WTC11 (cell line): ENCODE results near the gene PCBD2.

Experiments used
- CBFB ChIP-seq: sonication (generic); formaldehyde crosslinking; IDR thresholded peaks from 2 replicates; pipeline ENCODE4 v1.8.1; 2022; ENCODE audit warnings: mild to moderate bottlenecking, low read depth, missing genetic modification reagents
- CREB1 ChIP-seq: sonication (generic); formaldehyde crosslinking; IDR thresholded peaks from 2 replicates; pipeline ENCODE4 v1.8.0; 2023; ENCODE audit warnings: mild to moderate bottlenecking, missing genetic modification reagents
- CTCF ChIP-seq: fragments of 200-600 bp; IDR thresholded peaks from 2 replicates; pipeline ENCODE4 v1.8.0; 2022; ENCODE audit warnings: antibody characterized with exemption
- GRHL2 ChIP-seq: fragments of 250-450 bp; sonication (Bioruptor Pico); IDR thresholded peaks from 2 replicates; pipeline ENCODE4 v1.8.0; 2022; ENCODE audit warnings: mild to moderate bottlenecking, moderate library complexity; ENCODE audit not compliant: insufficient replicate concordance, severe bottlenecking
- MAX ChIP-seq: sonication (generic); formaldehyde crosslinking; IDR thresholded peaks from 2 replicates; pipeline ENCODE4 v1.8.0; 2022; ENCODE audit warnings: mild to moderate bottlenecking, missing genetic modification reagents
- NR1H2 ChIP-seq: sonication (generic); formaldehyde crosslinking; IDR thresholded peaks from 2 replicates; pipeline ENCODE4 v1.9.0; 2021; ENCODE audit warnings: mild to moderate bottlenecking, moderate library complexity, missing genetic modification reagents
- TF ChIP-seq, protein P1 (sequence below): sonication (generic); formaldehyde crosslinking; IDR thresholded peaks from 2 replicates; pipeline ENCODE4 v1.8.0; 2022; ENCODE audit warnings: mild to moderate bottlenecking, missing genetic modification reagents

DNA sequence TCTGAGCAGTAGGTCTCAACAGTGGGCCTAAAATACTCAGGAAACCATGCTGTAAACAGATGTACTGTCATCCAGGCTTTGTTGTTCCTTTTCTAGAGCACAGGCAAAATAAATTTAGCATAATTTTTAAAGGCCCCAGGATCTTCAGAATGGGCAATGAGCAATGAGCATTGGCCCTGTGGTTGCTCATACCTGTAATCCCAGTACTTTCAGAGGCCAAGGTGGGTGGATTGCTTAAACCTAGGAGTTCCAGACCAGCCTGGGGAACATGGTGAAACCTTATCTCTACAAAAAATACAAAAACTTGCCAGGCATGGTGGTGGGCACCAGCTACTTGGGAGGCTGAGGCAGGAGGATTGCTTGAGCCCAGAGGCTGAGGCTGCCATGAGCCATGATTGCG lies 13.5 kb upstream of the PCBD2 start:
- TF ChIP-seq GRHL2 (CRISPR knock-in tag) = no peak
- TF ChIP-seq CTCF = no peak
- TF ChIP-seq NR1H2 (CRISPR knock-in tag) = no peak
- TF ChIP-seq, protein P1, sequence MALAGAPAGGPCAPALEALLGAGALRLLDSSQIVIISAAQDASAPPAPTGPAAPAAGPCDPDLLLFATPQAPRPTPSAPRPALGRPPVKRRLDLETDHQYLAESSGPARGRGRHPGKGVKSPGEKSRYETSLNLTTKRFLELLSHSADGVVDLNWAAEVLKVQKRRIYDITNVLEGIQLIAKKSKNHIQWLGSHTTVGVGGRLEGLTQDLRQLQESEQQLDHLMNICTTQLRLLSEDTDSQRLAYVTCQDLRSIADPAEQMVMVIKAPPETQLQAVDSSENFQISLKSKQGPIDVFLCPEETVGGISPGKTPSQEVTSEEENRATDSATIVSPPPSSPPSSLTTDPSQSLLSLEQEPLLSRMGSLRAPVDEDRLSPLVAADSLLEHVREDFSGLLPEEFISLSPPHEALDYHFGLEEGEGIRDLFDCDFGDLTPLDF = no peak
- no peak for TF ChIP-seq MAX
- no peak for TF ChIP-seq CREB1 (CRISPR knock-in tag)
- TF ChIP-seq CBFB (CRISPR knock-in tag) = no peak
